GM12878 (cell line): ENCODE results near the gene SCNN1B.

Experiments used
- CBX5 ChIP-seq: sonication (generic); IDR thresholded peaks from 2 replicates; pipeline ENCODE4 v1.6.1; 2016; ENCODE audit warnings: low read depth, moderate library complexity, mild to moderate bottlenecking, inconsistent platforms
- CEBPB ChIP-seq, 2 experiments: fragments of 150-350 bp in 1 of 2; IDR thresholded peaks; 2 replicates each; pipeline ENCODE4 v1.6.1; 2012 to 2014; ENCODE audit warnings: low read depth in 2 of 2, low read length in 2 of 2, borderline replicate concordance in 1 of 2, inconsistent platforms in 1 of 2
- EGR1 ChIP-seq, 2 experiments: IDR thresholded peaks; 1 replicate in 1 of 2; 2 replicates in 1 of 2; pipeline ENCODE4 v1.6.1; 2011 to 2012; ENCODE audit warnings: low read depth in 2 of 2, low read length in 2 of 2, borderline replicate concordance in 1 of 2, mild to moderate bottlenecking in 1 of 2, moderate library complexity in 1 of 2
- ESRRA ChIP-seq: IDR thresholded peaks from 2 replicates; pipeline ENCODE4 v1.6.1; 2012; ENCODE audit warnings: mild to moderate bottlenecking, low read length, improper control_type of control experiment
- FOS ChIP-seq: IDR thresholded peaks from 3 replicates; pipeline ENCODE4 v1.6.1; 2011; ENCODE audit warnings: borderline replicate concordance; ENCODE audit not compliant: insufficient read length; ENCODE audit errors: extremely low read depth
- JUND ChIP-seq: IDR thresholded peaks from 2 replicates; pipeline ENCODE4 v1.6.1; 2012; ENCODE audit warnings: low read depth, mild to moderate bottlenecking, low read length, improper control_type of control experiment, moderate library complexity
- POLR2A ChIP-seq: IDR thresholded peaks from 2 replicates; pipeline ENCODE4 v1.6.1; 2011; ENCODE audit warnings: low read depth, mild to moderate bottlenecking, low read length
- POLR2AphosphoS2 ChIP-seq: IDR thresholded peaks from 2 replicates; pipeline ENCODE4 v1.6.1; 2011; ENCODE audit warnings: low read depth, mild to moderate bottlenecking, low read length, improper control_type of control experiment, moderate library complexity
- POLR2AphosphoS5 ChIP-seq: IDR thresholded peaks from 2 replicates; pipeline ENCODE4 v1.6.1; 2011; ENCODE audit warnings: mild to moderate bottlenecking, low read length, inconsistent platforms
- TCF12 ChIP-seq: IDR thresholded peaks from 2 replicates; pipeline ENCODE4 v1.6.1; 2011; ENCODE audit warnings: low read depth, mild to moderate bottlenecking, low read length
- USF1 ChIP-seq: IDR thresholded peaks from 2 replicates; pipeline ENCODE4 v1.6.1; 2011; ENCODE audit warnings: borderline replicate concordance, low read depth, mild to moderate bottlenecking, moderate library complexity, mixed read lengths, low read length; ENCODE audit not compliant: insufficient read depth; ENCODE audit errors: extremely low read length
- TF ChIP-seq, protein P1 (sequence below): IDR thresholded peaks from 2 replicates; pipeline ENCODE4 v1.6.1; 2012; ENCODE audit warnings: low read length, inconsistent platforms
- TF ChIP-seq, protein P2 (sequence below), 3 experiments: IDR thresholded peaks in 2 of 3; conservative IDR thresholded peaks in 1 of 3; 2 replicates each; pipeline ENCODE4 v1.5.1; 2011; ENCODE audit warnings: low read depth in 3 of 3, low read length in 3 of 3, mild to moderate bottlenecking in 3 of 3, control low read depth in 2 of 3, moderate library complexity in 2 of 3, inconsistent platforms in 1 of 3, mixed read lengths in 1 of 3; ENCODE audit not compliant: control insufficient read depth in 2 of 3, insufficient read depth in 1 of 3; ENCODE audit errors: extremely low read depth in 1 of 3

- TF ChIP-seq, protein P1, sequence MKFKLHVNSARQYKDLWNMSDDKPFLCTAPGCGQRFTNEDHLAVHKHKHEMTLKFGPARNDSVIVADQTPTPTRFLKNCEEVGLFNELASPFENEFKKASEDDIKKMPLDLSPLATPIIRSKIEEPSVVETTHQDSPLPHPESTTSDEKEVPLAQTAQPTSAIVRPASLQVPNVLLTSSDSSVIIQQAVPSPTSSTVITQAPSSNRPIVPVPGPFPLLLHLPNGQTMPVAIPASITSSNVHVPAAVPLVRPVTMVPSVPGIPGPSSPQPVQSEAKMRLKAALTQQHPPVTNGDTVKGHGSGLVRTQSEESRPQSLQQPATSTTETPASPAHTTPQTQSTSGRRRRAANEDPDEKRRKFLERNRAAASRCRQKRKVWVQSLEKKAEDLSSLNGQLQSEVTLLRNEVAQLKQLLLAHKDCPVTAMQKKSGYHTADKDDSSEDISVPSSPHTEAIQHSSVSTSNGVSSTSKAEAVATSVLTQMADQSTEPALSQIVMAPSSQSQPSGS, result no peak
- TF ChIP-seq ESRRA, result no peak
- TF ChIP-seq POLR2AphosphoS2, result no peak
- no peak for TF ChIP-seq CEBPB (IDR thresholded peaks at IDR 0.05; ENCODE audit: borderline replicate concordance in 1 of 2, low read depth in 2 of 2, low read length in 2 of 2)
- TF ChIP-seq JUND, result no peak
- TF ChIP-seq USF1, result no peak
- TF ChIP-seq CBX5, result no peak
- TF ChIP-seq, protein P2, sequence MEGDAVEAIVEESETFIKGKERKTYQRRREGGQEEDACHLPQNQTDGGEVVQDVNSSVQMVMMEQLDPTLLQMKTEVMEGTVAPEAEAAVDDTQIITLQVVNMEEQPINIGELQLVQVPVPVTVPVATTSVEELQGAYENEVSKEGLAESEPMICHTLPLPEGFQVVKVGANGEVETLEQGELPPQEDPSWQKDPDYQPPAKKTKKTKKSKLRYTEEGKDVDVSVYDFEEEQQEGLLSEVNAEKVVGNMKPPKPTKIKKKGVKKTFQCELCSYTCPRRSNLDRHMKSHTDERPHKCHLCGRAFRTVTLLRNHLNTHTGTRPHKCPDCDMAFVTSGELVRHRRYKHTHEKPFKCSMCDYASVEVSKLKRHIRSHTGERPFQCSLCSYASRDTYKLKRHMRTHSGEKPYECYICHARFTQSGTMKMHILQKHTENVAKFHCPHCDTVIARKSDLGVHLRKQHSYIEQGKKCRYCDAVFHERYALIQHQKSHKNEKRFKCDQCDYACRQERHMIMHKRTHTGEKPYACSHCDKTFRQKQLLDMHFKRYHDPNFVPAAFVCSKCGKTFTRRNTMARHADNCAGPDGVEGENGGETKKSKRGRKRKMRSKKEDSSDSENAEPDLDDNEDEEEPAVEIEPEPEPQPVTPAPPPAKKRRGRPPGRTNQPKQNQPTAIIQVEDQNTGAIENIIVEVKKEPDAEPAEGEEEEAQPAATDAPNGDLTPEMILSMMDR (IDR thresholded peaks at IDR 0.05 in 2 of 3, conservative IDR thresholded peaks at IDR 0.05 in 1 of 3; ENCODE audit: control insufficient read depth in 2 of 3, extremely low read depth in 1 of 3, insufficient read depth in 1 of 3, low read depth in 3 of 3, low read length in 3 of 3), result no peak
- TF ChIP-seq FOS, result no peak
- TF ChIP-seq EGR1 (IDR thresholded peaks at IDR 0.05; ENCODE audit: borderline replicate concordance in 1 of 2, low read depth in 2 of 2, low read length in 2 of 2), result no peak
- no peak for TF ChIP-seq POLR2AphosphoS5
- no peak for TF ChIP-seq TCF12
- TF ChIP-seq POLR2A, result no peak
Measured at GRCh38 chr16:23378921-23379320, 76.8 kb downstream of the SCNN1B start.
